D721Med (cell line): ENCODE data around the gene ANKLE1.

Experiments used
- DNase-seq: peaks from one replicate; pipeline ENCODE4 v3.0.0; 2011; ENCODE audit warnings: low spot score; ENCODE audit not compliant: insufficient read length
- FAIRE-seq: peaks from 2 replicates; lab custom pipeline; 2011; peaks lifted over from hg19 to GRCh38; lab: Jason Lieb, UNC
- CTCF ChIP-seq: IDR thresholded peaks from 2 replicates; pipeline ENCODE4 v1.5.1; 2012; ENCODE audit warnings: mild to moderate bottlenecking, control low read depth; ENCODE audit not compliant: insufficient read depth; ENCODE audit errors: missing control alignments

Gene ANKLE1

GRCh38 chr19:17325133-17325532, 43.4 kb downstream of the ANKLE1 start:
- peak; percentile 10 for DNase-seq
- FAIRE-seq: no peak
- TF ChIP-seq CTCF: no peak

GRCh38 chr19:17325881-17326594, 44.3 kb downstream of the ANKLE1 start:
- FAIRE-seq: no peak
- no peak for TF ChIP-seq CTCF
- DNase-seq: peak; percentile 7

- DNase-seq (no peak), FAIRE-seq (no peak)
- TF ChIP-seq CTCF: no peak
Observed at GRCh38 chr19:17326595-17326966, 44.9 kb downstream of the ANKLE1 start.

GRCh38 chr19:17327068-17327653, 45.5 kb downstream of the ANKLE1 start:
- DNase-seq (no peak), FAIRE-seq (no peak)
- TF ChIP-seq CTCF: no peak

GRCh38 chr19:17327654-17328516, 46.2 kb downstream of the ANKLE1 start:
- FAIRE-seq: no peak

GRCh38 chr19:17328517-17329365, 47.0 kb downstream of the ANKLE1 start:
- no peak for DNase-seq
- no peak for TF ChIP-seq CTCF
- FAIRE-seq: no peak

More at GRCh38 chr19:17327654-17328516, 46.2 kb downstream of the ANKLE1 start:
- DNase-seq: no peak
- no peak for TF ChIP-seq CTCF
